ENCODE measurements around the gene HK2. TPM values are rescaled to one million over a fixed set of nuclear protein-coding genes. Genes with fewer than 3 reads are reported as not detected.
"Not testable (repeated sequence)": the region's sequence is repeated elsewhere in the genome, so short reads cannot be mapped to it uniquely, and the experiment has no call there.

The HK2 gene
- polyA plus RNA-seq: 2.8 TPM
- long read RNA-seq, donor 1: 0 reads
- long read RNA-seq, donor 2: 0 reads
- long read RNA-seq, donor 3: 0 reads
- long read RNA-seq, donor 4: 0 reads
- long read RNA-seq, donor 5: 0 reads
- long read RNA-seq, donor 6, partial matches to known transcripts: 6 of 6 reads
- long read RNA-seq, donor 6, other reads (novel, unspliced or antisense): 0 of 6 reads
- long read RNA-seq, donor 7: 0 reads
- long read RNA-seq, donor 8: 0 reads
- long read RNA-seq, donor 9, partial matches to known transcripts: 0 of 1 reads
- long read RNA-seq, donor 9, other reads (novel, unspliced or antisense): 0 of 1 reads
- long read RNA-seq, donor 10, partial matches to known transcripts: 5 of 5 reads
- long read RNA-seq, donor 10, other reads (novel, unspliced or antisense): 0 of 5 reads
- long read RNA-seq, donor 11, partial matches to known transcripts: 5 of 5 reads
- long read RNA-seq, donor 11, other reads (novel, unspliced or antisense): 0 of 5 reads

DNA sequence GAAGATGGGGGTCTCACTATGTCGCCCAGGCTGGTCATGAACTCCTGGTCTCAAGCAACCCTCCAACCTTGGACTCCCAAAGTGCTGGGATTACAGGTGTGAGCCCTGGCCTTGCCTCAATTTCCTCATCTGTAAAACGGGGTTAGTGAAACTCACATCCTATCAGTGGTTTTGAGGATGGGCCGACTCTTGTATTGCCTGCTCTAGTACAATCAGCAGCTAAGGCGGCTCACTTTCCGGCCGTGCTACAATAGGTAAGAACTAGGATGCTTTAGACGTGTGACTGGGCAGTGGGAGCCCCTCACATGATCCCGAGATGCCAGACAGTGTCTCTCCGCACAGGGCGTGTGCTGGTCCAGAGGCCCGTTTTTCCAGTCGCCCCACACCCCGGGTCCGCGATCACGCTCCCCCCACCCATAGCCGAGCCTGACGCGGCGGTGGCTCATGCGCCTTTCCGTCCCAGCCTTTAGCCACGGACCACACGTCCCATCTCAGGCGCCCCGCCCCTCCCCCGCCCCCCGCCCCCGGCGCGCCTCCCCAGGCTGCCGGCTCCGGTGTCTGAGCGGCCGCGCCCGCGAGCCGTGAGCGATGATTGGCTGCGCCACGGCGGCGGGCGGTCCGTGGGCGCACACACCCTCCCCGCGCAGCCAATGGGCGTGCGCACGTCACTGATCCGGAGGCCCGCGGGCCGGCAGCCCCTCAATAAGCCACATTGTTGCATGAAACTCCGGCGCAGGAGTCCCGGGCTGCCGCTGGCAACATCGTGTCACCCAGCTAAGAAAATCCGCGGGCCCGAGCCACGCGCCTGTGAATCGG, at the start of gene HK2:
Gene HK2, plus strand, starts transcription at position 710 of the 816 bp plus-strand sequence. CDS start 454 bp downstream, outside the sequence.
- Histone ChIP-seq H3K4me3 (ENCODE audit: low read length) (peak within 1 kb of the TSS; percentile 40), H3K36me3 (ENCODE audit: control insufficient read depth, insufficient read depth, low read length) (no peaks in the 10 kb centered on the region), H3K9me3 (ENCODE audit: control insufficient read depth, low read depth, low read length) (no peaks in the 10 kb centered on the region), H3K27ac (ENCODE audit: low read length) (no peak within 1 kb of the TSS), H3K27me3 (ENCODE audit: control insufficient read depth, insufficient read depth, low read length) (peaks cover 66% of the 10 kb centered on the region), H3K4me1 (ENCODE audit: control insufficient read depth, insufficient read depth, low read length) (peaks cover 3% of the 10 kb centered on the region)
- WGBS (ENCODE audit: insufficient coverage, low lambda C conversion rate): no CpG with 5 or more reads among the region's 67 CpGs
- DNase-seq: peak; percentile 71 to 74

DNA sequence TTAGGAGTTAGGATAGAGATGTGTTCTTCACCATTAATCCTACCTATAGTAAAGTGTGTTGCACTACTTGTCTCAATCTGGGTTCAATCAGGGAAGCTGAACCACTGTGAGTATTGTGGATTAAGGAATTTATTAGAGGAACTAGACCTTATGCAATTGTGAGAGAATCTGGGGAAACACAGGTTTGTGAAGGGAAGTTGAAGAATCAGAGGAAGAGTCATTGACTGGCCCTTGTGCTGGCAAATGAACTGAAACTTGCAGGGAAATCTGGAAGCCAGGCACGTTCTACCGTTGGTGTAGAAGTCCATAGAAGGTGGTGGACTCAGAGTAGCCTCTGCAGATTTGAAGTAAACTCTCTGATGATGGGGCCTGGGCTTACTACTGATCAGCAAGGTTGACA, 44.7 kb upstream of the HK2 start:
- H3K4me3 ChIP-seq (ENCODE audit: low read length): no peak overlapping the region

DNA sequence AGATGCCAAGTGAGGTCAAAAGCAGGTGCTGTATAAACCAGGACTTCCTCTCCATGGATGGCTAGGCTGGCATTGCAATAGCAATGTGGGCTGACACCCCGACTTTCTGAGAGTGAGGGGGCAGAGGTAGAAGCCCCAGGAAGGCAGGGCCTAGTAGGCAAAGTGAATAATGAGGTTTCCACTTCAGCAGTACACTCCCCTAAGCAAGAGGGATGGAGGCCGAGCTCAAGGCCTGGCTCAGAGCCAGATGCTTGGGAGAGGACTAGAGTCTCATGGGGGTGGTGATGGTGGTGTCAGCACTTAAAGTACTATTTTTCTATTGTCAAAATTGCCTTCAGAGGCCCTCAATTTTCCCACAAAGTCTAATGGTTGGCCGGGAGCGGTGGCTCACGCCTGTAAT, 41.6 kb upstream of the HK2 start:
- Histone ChIP-seq H3K36me3 (ENCODE audit: control insufficient read depth, insufficient read depth, low read length) (no peaks in the 10 kb centered on the region), H3K27ac (ENCODE audit: low read length) (no peak overlapping the region), H3K27me3 (ENCODE audit: control insufficient read depth, insufficient read depth, low read length) (no peaks in the 10 kb centered on the region), H3K9me3 (ENCODE audit: control insufficient read depth, low read depth, low read length) (peaks cover 6% of the 10 kb centered on the region), H3K4me1 (ENCODE audit: control insufficient read depth, insufficient read depth, low read length) (no peaks in the 10 kb centered on the region), H3K4me3 (ENCODE audit: low read length) (no peak overlapping the region)
- DNase-seq: no peak
- WGBS (ENCODE audit: insufficient coverage, low lambda C conversion rate): no CpG with 5 or more reads among the region's 5 CpGs

More for the DNA sequence above, 44.7 kb upstream of the HK2 start:
- DNase-seq: no peak
- H3K36me3 ChIP-seq (ENCODE audit: control insufficient read depth, insufficient read depth, low read length): no peaks in the 10 kb centered on the region
- WGBS (ENCODE audit: insufficient coverage, low lambda C conversion rate): no CpG with 5 or more reads among the region's 2 CpGs
- no peaks in the 10 kb centered on the region for H3K27me3 ChIP-seq (ENCODE audit: control insufficient read depth, insufficient read depth, low read length)
- H3K4me1 ChIP-seq (ENCODE audit: control insufficient read depth, insufficient read depth, low read length): no peaks in the 10 kb centered on the region
- H3K9me3 ChIP-seq (ENCODE audit: control insufficient read depth, low read depth, low read length): no peaks in the 10 kb centered on the region
- H3K27ac ChIP-seq (ENCODE audit: low read length): no peak overlapping the region

DNA sequence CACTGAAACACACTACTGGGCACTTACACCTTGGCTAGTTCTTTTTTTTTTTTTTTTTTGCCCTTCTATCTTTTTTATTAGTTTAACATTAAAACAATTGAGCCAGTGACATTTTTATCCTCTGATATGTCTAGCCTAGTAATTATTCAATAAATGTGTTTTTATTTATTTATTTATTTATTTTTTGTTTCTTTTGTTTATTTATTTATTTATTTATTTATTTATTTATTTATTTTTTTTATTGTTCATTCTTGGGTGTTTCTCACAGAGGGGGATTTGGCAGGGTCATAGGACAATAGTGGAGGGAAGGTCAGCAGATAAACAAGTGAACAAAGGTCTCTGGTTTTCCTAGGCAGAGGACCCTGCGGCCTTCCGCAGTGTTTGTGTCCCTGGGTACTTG, 39.0 kb upstream of the HK2 start:
- H3K9me3 ChIP-seq (ENCODE audit: control insufficient read depth, low read depth, low read length); H3K4me3 ChIP-seq (ENCODE audit: low read length); DNase-seq; H3K36me3 ChIP-seq (ENCODE audit: control insufficient read depth, insufficient read depth, low read length); H3K27ac ChIP-seq (ENCODE audit: low read length); H3K4me1 ChIP-seq (ENCODE audit: control insufficient read depth, insufficient read depth, low read length); H3K27me3 ChIP-seq (ENCODE audit: control insufficient read depth, insufficient read depth, low read length): not testable (repeated sequence)
- no CpG with 5 or more reads among the region's 2 CpGs for WGBS (ENCODE audit: insufficient coverage, low lambda C conversion rate)

DNA sequence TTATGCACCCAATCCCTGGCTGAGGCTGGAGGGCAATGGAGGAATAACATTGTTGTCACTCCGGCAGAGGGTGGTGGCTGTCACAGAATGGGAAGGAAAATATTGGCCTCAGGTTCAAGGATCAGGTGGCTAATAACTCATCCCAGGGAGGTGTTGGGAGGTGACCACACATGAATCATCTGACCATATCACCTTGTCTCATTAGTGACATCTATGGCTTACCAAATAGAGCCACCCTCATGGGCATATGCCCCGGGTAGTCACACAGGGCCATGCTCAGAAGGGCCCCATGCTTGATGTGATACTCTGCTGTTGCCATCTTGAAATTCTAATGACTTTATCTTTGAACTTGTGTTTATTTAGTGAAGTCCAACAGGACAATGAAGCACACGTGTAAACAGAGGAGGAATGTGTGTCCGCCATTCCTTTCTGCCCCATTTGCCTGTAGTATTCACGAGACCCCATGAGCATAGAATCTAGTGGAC, 27.5 kb upstream of the HK2 start:
- WGBS (ENCODE audit: insufficient coverage, low lambda C conversion rate): no CpG with 5 or more reads among the region's 5 CpGs
- no peak for DNase-seq
- no peak overlapping the region for H3K4me3 ChIP-seq (ENCODE audit: low read length)

DNA sequence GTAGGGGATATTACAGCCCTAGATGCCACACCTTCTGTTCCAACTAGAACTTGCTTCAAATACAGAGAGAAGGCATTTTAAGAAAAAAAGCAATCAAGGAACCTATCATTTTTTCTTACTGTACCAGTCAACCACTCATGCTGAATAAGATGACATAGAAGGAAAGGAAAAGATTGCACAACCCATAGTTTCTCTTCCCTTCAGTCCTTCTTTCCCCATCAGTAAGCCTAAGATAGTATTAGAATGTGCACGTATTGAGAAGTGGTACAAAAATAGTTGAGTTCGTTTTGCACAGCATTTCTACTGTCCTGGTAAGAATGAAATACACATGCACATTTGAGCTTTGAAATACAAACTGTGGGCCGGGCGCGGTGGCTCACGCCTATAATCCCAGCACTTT, 27.0 kb upstream of the HK2 start:
- Histone ChIP-seq H3K9me3 (ENCODE audit: control insufficient read depth, low read depth, low read length) (no peaks in the 10 kb centered on the region), H3K4me3 (ENCODE audit: low read length) (no peak overlapping the region), H3K27me3 (ENCODE audit: control insufficient read depth, insufficient read depth, low read length) (peaks cover 4% of the 10 kb centered on the region), H3K27ac (ENCODE audit: low read length) (no peak overlapping the region), H3K4me1 (ENCODE audit: control insufficient read depth, insufficient read depth, low read length) (no peaks in the 10 kb centered on the region), H3K36me3 (ENCODE audit: control insufficient read depth, insufficient read depth, low read length) (no peaks in the 10 kb centered on the region)
- WGBS (ENCODE audit: insufficient coverage, low lambda C conversion rate): no CpG with 5 or more reads among the region's 6 CpGs
- DNase-seq: no peak

More for the DNA sequence above, 27.5 kb upstream of the HK2 start:
- Histone ChIP-seq H3K9me3 (ENCODE audit: control insufficient read depth, low read depth, low read length) (no peaks in the 10 kb centered on the region), H3K27ac (ENCODE audit: low read length) (no peak overlapping the region), H3K4me1 (ENCODE audit: control insufficient read depth, insufficient read depth, low read length) (no peaks in the 10 kb centered on the region), H3K36me3 (ENCODE audit: control insufficient read depth, insufficient read depth, low read length) (no peaks in the 10 kb centered on the region), H3K27me3 (ENCODE audit: control insufficient read depth, insufficient read depth, low read length) (peaks cover 4% of the 10 kb centered on the region)

DNA sequence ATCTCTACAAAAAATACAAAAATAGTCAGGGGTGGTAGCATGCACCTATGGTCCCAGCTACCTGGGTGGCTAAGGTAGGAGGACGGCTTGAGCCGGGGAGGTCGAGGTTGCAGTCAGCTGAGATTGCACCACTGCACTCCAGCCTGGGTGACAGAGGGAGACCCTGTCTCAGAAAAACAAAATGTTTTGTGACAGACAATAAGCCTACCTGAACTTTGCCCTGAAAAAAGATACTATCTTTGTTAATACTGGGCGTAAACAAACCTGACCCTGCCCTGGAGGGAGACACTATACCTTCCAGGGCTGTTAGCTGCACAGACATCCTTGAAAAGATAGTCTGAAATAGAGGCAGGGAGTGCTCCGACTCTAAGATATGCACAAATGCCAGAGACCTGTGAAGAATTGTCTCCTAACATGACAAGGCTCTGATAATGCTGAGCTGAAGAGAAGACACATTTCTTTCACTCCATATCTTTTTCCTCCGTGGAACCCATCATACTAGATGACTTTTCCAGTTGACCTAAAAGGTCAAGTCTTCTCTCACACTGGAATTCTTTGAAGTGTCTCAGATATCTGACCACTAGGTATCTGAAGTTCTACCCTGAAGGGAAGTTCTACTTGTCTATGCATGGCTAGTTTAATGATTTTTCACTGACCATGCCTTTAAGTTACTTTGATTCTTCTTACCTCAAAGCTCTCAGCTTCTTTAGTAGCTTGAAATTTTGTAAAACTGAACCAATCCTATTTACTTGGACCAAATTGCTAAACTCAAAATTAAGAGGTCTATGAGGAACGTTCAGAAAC, 20.9 kb upstream of the HK2 start:
- Histone ChIP-seq H3K27me3 (ENCODE audit: control insufficient read depth, insufficient read depth, low read length) (peaks cover 2% of the 10 kb centered on the region), H3K36me3 (ENCODE audit: control insufficient read depth, insufficient read depth, low read length) (no peaks in the 10 kb centered on the region), H3K4me3 (ENCODE audit: low read length) (no peak overlapping the region), H3K4me1 (ENCODE audit: control insufficient read depth, insufficient read depth, low read length) (peaks cover 18% of the 10 kb centered on the region), H3K27ac (ENCODE audit: low read length) (no peak overlapping the region), H3K9me3 (ENCODE audit: control insufficient read depth, low read depth, low read length) (no peaks in the 10 kb centered on the region)
- DNase-seq: no peak
- WGBS (ENCODE audit: insufficient coverage, low lambda C conversion rate): no CpG with 5 or more reads among the region's 7 CpGs

DNA sequence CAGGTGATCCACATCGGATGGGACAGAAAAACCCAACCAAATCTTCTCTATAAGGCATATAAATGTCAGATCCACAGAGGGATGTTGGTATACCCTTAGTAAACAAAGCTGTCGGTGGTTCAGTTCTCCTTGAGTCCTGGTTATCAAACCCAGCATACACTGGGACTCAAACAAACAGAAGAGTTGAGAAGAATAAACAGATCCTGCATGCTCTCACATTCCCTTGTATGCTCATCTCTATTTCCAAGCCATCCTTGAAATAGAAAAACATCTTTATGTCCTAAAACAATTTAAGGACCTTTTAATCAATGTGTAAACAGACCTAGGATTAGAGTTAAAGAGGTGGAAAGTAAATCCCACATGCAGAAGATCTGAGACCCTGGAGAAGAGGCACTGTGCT, 19.8 kb upstream of the HK2 start:
- H3K36me3 ChIP-seq (ENCODE audit: control insufficient read depth, insufficient read depth, low read length): no peaks in the 10 kb centered on the region
- WGBS (ENCODE audit: insufficient coverage, low lambda C conversion rate): no CpG with 5 or more reads among the region's 2 CpGs
- no peaks in the 10 kb centered on the region for H3K9me3 ChIP-seq (ENCODE audit: control insufficient read depth, low read depth, low read length)
- no peak overlapping the region for H3K27ac ChIP-seq (ENCODE audit: low read length)
- no peak for DNase-seq
- H3K4me3 ChIP-seq (ENCODE audit: low read length): no peak overlapping the region
- peaks cover 2% of the 10 kb centered on the region for H3K27me3 ChIP-seq (ENCODE audit: control insufficient read depth, insufficient read depth, low read length)
- H3K4me1 ChIP-seq (ENCODE audit: control insufficient read depth, insufficient read depth, low read length): peaks cover 18% of the 10 kb centered on the region

DNA sequence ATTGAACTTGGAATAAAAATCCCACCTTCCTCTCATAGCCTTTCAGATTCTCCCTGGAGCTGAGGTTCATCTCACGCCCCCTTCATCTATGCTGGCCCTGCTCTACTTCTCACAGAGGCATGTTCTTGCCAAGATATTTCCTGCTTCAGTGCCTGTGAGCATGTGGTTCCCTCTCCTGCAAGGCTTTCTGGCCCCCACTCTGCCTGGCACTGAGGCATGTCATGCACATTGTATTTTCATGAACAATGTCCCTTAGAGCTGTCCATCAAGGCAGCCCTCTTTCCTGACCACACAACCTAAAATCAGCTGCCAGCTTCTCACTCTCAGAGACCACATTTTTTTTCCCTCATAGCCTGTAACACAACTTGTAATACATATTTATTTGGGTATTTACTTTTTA, 18.0 kb upstream of the HK2 start:
- Histone ChIP-seq H3K27ac (ENCODE audit: low read length) (peak overlapping the region; percentile 37), H3K4me3 (ENCODE audit: low read length) (no peak overlapping the region), H3K36me3 (ENCODE audit: control insufficient read depth, insufficient read depth, low read length) (no peaks in the 10 kb centered on the region), H3K9me3 (ENCODE audit: control insufficient read depth, low read depth, low read length) (no peaks in the 10 kb centered on the region), H3K4me1 (ENCODE audit: control insufficient read depth, insufficient read depth, low read length) (peaks cover 18% of the 10 kb centered on the region), H3K27me3 (ENCODE audit: control insufficient read depth, insufficient read depth, low read length) (no peaks in the 10 kb centered on the region)
- no CpG with 5 or more reads among the region's 1 CpG for WGBS (ENCODE audit: insufficient coverage, low lambda C conversion rate)
- DNase-seq: no peak
